HEK293 (cell line): Measurements from ENCODE around the gene CDKAL1.

Experiments
- CTCF ChIA-PET: fragments of 350-600 bp; formaldehyde crosslinking; extraction: SDS; loops from one replicate; lab custom pipeline; 2021; ENCODE audit warnings: antibody characterized with exemption; lab: Yijun Ruan, JAX
- POLR2A ChIA-PET: fragments of 300-600 bp; formaldehyde crosslinking; extraction: SDS; loops from one replicate; lab custom pipeline; 2020; ENCODE audit warnings: antibody characterized with exemption, inconsistent platforms; lab: Yijun Ruan, JAX
- H3K27ac ChIP-seq: fragments of 200-500 bp; sonication (Bioruptor generic); 2 replicates; pipeline ENCODE4 v1.5.1; 2014; ENCODE audit warnings: low read depth, low read length, control low read depth, inconsistent platforms; ENCODE audit errors: extremely low read depth
- H3K36me3 ChIP-seq, 2 experiments: fragments of 200-500 bp in 1 of 2; sonication (Bioruptor generic) in 1 of 2; 1 replicate in 1 of 2; 2 replicates in 1 of 2; pipeline ENCODE4 v1.5.1; 2014 to 2017; ENCODE audit warnings: inconsistent platforms in 2 of 2, low read length in 2 of 2; ENCODE audit not compliant: control insufficient read depth in 2 of 2, insufficient read depth in 1 of 2
- H3K4me1 ChIP-seq: fragments of 200-500 bp; sonication (Bioruptor generic); 2 replicates; pipeline ENCODE4 v1.5.1; 2014; ENCODE audit warnings: mild to moderate bottlenecking, low read length, inconsistent platforms; ENCODE audit not compliant: control insufficient read depth, insufficient read depth
- H3K4me3 ChIP-seq: 2 replicates; pipeline ENCODE4 v1.5.1; 2011; ENCODE audit warnings: low read depth, mild to moderate bottlenecking, control low read depth, low read length, moderate library complexity
- H3K9me3 ChIP-seq: fragments of 200-500 bp; sonication (Bioruptor generic); 2 replicates; pipeline ENCODE4 v1.5.1; 2014; ENCODE audit warnings: low read depth, low read length, inconsistent platforms; ENCODE audit not compliant: control insufficient read depth, insufficient read depth
- AEBP2 ChIP-seq: fragments of 450-650 bp; formaldehyde crosslinking; IDR thresholded peaks from 2 replicates; pipeline ENCODE4 v1.5.1; 2016; ENCODE audit warnings: missing biosample characterization, missing genetic modification characterization, borderline replicate concordance
- ELK4 ChIP-seq: IDR thresholded peaks from 2 replicates; pipeline ENCODE4 v1.6.1; 2011; ENCODE audit warnings: mild to moderate bottlenecking, low read depth, low read length, borderline replicate concordance
- GLIS2 ChIP-seq: fragments of 450-650 bp; formaldehyde crosslinking; IDR thresholded peaks from 2 replicates; pipeline ENCODE4 v1.5.1; 2016; ENCODE audit warnings: missing biosample characterization, missing genetic modification characterization
- HOXC10 ChIP-seq: sonication (generic); formaldehyde crosslinking; IDR thresholded peaks from 2 replicates; pipeline ENCODE4 v1.8.1; 2023; ENCODE audit warnings: mild to moderate bottlenecking, missing genetic modification reagents
- OVOL3 ChIP-seq: fragments of 450-650 bp; formaldehyde crosslinking; IDR thresholded peaks from 2 replicates; pipeline ENCODE4 v1.5.1; 2016; ENCODE audit warnings: missing biosample characterization, missing genetic modification characterization
- SALL2 ChIP-seq: fragments of 450-650 bp; formaldehyde crosslinking; IDR thresholded peaks from 2 replicates; pipeline ENCODE4 v1.5.0; 2017; ENCODE audit warnings: missing biosample characterization, mild to moderate bottlenecking, missing genetic modification characterization, borderline replicate concordance
- SP2 ChIP-seq: fragments of 450-650 bp; formaldehyde crosslinking; IDR thresholded peaks from 2 replicates; pipeline ENCODE4 v1.5.1; 2016; ENCODE audit warnings: missing biosample characterization, missing genetic modification characterization
- WT1 ChIP-seq: fragments of 450-650 bp; formaldehyde crosslinking; IDR thresholded peaks from 2 replicates; pipeline ENCODE4 v1.5.1; 2016; ENCODE audit warnings: missing biosample characterization, missing genetic modification characterization
- ZBTB7A ChIP-seq: fragments of 450-650 bp; formaldehyde crosslinking; IDR thresholded peaks from 2 replicates; pipeline ENCODE4 v1.5.1; 2016; ENCODE audit warnings: low read depth, missing biosample characterization, missing genetic modification characterization
- ZFHX2 ChIP-seq: fragments of 450-650 bp; formaldehyde crosslinking; conservative IDR thresholded peaks from 2 replicates; pipeline ENCODE4 v1.5.1; 2016; ENCODE audit warnings: missing biosample characterization, missing genetic modification characterization
- ZNF148 ChIP-seq: fragments of 450-650 bp; formaldehyde crosslinking; IDR thresholded peaks from 2 replicates; pipeline ENCODE4 v1.5.0; 2017; ENCODE audit warnings: missing biosample characterization, missing genetic modification characterization, borderline replicate concordance
- ZNF223 ChIP-seq: fragments of 450-650 bp; formaldehyde crosslinking; IDR thresholded peaks from 2 replicates; pipeline ENCODE4 v1.5.1; 2016; ENCODE audit warnings: missing biosample characterization, missing genetic modification characterization
- ZNF350 ChIP-seq: fragments of 450-650 bp; formaldehyde crosslinking; IDR thresholded peaks from 2 replicates; pipeline ENCODE4 v1.5.0; 2017; ENCODE audit warnings: missing biosample characterization, mild to moderate bottlenecking, missing genetic modification characterization
- ZNF548 ChIP-seq: fragments of 450-650 bp; formaldehyde crosslinking; IDR thresholded peaks from 2 replicates; pipeline ENCODE4 v1.5.1; 2016; ENCODE audit warnings: missing biosample characterization, missing genetic modification characterization
- ZNF549 ChIP-seq: fragments of 450-650 bp; IDR thresholded peaks from 2 replicates; pipeline ENCODE4 v1.5.1; 2018; ENCODE audit warnings: missing biosample characterization, missing genetic modification characterization, mild to moderate bottlenecking, inconsistent platforms, moderate library complexity
- ZNF555 ChIP-seq: fragments of 450-650 bp; formaldehyde crosslinking; conservative IDR thresholded peaks from 2 replicates; pipeline ENCODE4 v1.5.1; 2017; ENCODE audit warnings: missing biosample characterization, mild to moderate bottlenecking, missing genetic modification characterization, inconsistent platforms
- ZNF561 ChIP-seq: fragments of 450-650 bp; IDR thresholded peaks from 2 replicates; pipeline ENCODE4 v1.5.1; 2018; ENCODE audit warnings: missing biosample characterization, missing genetic modification characterization, borderline replicate concordance
- ZNF585B ChIP-seq: fragments of 450-650 bp; formaldehyde crosslinking; IDR thresholded peaks from 2 replicates; pipeline ENCODE4 v1.5.1; 2016; ENCODE audit warnings: missing biosample characterization, missing genetic modification characterization
- ZNF623 ChIP-seq: fragments of 450-650 bp; formaldehyde crosslinking; IDR thresholded peaks from 2 replicates; pipeline ENCODE4 v1.5.1; 2016; ENCODE audit warnings: missing biosample characterization, missing genetic modification characterization
- ZNF654 ChIP-seq: fragments of 450-650 bp; formaldehyde crosslinking; IDR thresholded peaks from 2 replicates; pipeline ENCODE4 v1.5.1; 2016; ENCODE audit warnings: low read depth, missing biosample characterization, missing genetic modification characterization

Gene CDKAL1

GRCh38 chr6:20789162-20789561 is 254.9 kb downstream of the CDKAL1 start:
- no peaks in the 10 kb centered on the region for H3K36me3 ChIP-seq
- H3K27ac ChIP-seq = no peak overlapping the region
- no peaks in the 10 kb centered on the region for H3K9me3 ChIP-seq
- no peaks in the 10 kb centered on the region; the same call in 1 of the 2 replicates for H3K4me1 ChIP-seq
- H3K4me3 ChIP-seq = no peak overlapping the region
- CTCF ChIA-PET = interaction anchor here (0.8 to 1.1 kb wide), 2 partner anchors 800 to 1957 kb away, joined by 3 read pairs; no protein-coding TSS in a partner anchor
- POLR2A ChIA-PET = no interaction called here
- TF ChIP-seq ZNF148 (tag by site-specific recombination) (no peak), ZNF555 (tag by site-specific recombination) (no peak), ZNF654 (tag by site-specific recombination) (peak; percentile 23; the same call in 1 of the 2 replicates), GLIS2 (tag by site-specific recombination) (no peak)

- no peaks in the 10 kb centered on the region for H3K36me3 ChIP-seq
- CTCF ChIA-PET = interaction anchor here (0.6 to 0.8 kb wide), 3 partner anchors 48 to 1956 kb away, joined by 3 read pairs; no protein-coding TSS in a partner anchor
- POLR2A ChIA-PET = no interaction called here
- TF ChIP-seq ZNF223 (no peak), ZNF561 (tag by site-specific recombination) (no peak), ZNF350 (tag by site-specific recombination) (no peak), ZNF548 (tag by site-specific recombination) (no peak)
- H3K4me1 ChIP-seq = no peaks in the 10 kb centered on the region; the same call in 1 of the 2 replicates
- no peak overlapping the region for H3K27ac ChIP-seq
- no peaks in the 10 kb centered on the region for H3K9me3 ChIP-seq
- no peak overlapping the region for H3K4me3 ChIP-seq
These were observed 256.0 kb downstream of the CDKAL1 start for GRCh38 chr6:20790032-20790791.

- POLR2A ChIA-PET = interaction anchor here (0.6 kb wide), 1 partner anchor 243 kb away, joined by 5 read pairs; no protein-coding TSS in a partner anchor
- H3K4me1 ChIP-seq = no peaks in the 10 kb centered on the region; the same call in 1 of the 2 replicates
- no peaks in the 10 kb centered on the region for H3K36me3 ChIP-seq
- H3K9me3 ChIP-seq = no peaks in the 10 kb centered on the region
- no peak overlapping the region for H3K27ac ChIP-seq
- TF ChIP-seq HOXC10 (CRISPR knock-in tag) = no peak
- no peak for TF ChIP-seq ELK4
- TF ChIP-seq GLIS2 (tag by site-specific recombination) = no peak
- no peak for TF ChIP-seq ZBTB7A
- TF ChIP-seq ZFHX2 (tag by site-specific recombination) = no peak
- TF ChIP-seq ZNF654 (tag by site-specific recombination) = no peak
- TF ChIP-seq WT1 (tag by site-specific recombination) = no peak
- no peak for TF ChIP-seq SP2 (tag by site-specific recombination)
- TF ChIP-seq OVOL3 = no peak
- TF ChIP-seq SALL2 = no peak
- no peak for TF ChIP-seq ZNF585B (tag by site-specific recombination)
- no peak for TF ChIP-seq AEBP2 (tag by site-specific recombination)
- no peak for TF ChIP-seq ZNF623 (tag by site-specific recombination)
- TF ChIP-seq ZNF549 (tag by site-specific recombination) = no peak
- TF ChIP-seq, all 188 proteins: peak for 0
- H3K4me3 ChIP-seq = no peak overlapping the region
- CTCF ChIA-PET = no interaction called here
These were observed 256.8 kb downstream of the CDKAL1 start for GRCh38 chr6:20791074-20791473.
